Measurements from ENCODE around the gene SAXO1. TPM values are rescaled to one million over a fixed set of nuclear protein-coding genes. Genes with fewer than 3 reads are reported as not detected.

The SAXO1 gene
- polyA plus RNA-seq, 1 donor from 2014 or later = not detected

- no peak overlapping the region for H2AFZ ChIP-seq (ENCODE audit: low read depth, low read length)
- H3K9me3 ChIP-seq (ENCODE audit: low read length) = peaks cover under 1% of the 10 kb centered on the region
- no peaks in the 10 kb centered on the region for H3F3A ChIP-seq (ENCODE audit: insufficient read depth, low read length, poor library complexity, severe bottlenecking)
- no peaks in the 10 kb centered on the region for H4K20me1 ChIP-seq (ENCODE audit: insufficient read depth)
- no peak for TF ChIP-seq TAF1 (IDR thresholded peaks at IDR 0.05; ENCODE audit: low read depth)
- TF ChIP-seq, protein P1, sequence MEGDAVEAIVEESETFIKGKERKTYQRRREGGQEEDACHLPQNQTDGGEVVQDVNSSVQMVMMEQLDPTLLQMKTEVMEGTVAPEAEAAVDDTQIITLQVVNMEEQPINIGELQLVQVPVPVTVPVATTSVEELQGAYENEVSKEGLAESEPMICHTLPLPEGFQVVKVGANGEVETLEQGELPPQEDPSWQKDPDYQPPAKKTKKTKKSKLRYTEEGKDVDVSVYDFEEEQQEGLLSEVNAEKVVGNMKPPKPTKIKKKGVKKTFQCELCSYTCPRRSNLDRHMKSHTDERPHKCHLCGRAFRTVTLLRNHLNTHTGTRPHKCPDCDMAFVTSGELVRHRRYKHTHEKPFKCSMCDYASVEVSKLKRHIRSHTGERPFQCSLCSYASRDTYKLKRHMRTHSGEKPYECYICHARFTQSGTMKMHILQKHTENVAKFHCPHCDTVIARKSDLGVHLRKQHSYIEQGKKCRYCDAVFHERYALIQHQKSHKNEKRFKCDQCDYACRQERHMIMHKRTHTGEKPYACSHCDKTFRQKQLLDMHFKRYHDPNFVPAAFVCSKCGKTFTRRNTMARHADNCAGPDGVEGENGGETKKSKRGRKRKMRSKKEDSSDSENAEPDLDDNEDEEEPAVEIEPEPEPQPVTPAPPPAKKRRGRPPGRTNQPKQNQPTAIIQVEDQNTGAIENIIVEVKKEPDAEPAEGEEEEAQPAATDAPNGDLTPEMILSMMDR (IDR thresholded peaks at IDR 0.05; ENCODE audit: poor library complexity, severe bottlenecking) = no peak
- no peak for TF ChIP-seq EZH2 (IDR thresholded peaks at IDR 0.05; ENCODE audit: borderline replicate concordance, insufficient read depth, low read length, poor library complexity, severe bottlenecking)
- no peak for TF ChIP-seq SMC3 (conservative IDR thresholded peaks at IDR 0.05; ENCODE audit: poor library complexity)
- TF ChIP-seq, protein P2, sequence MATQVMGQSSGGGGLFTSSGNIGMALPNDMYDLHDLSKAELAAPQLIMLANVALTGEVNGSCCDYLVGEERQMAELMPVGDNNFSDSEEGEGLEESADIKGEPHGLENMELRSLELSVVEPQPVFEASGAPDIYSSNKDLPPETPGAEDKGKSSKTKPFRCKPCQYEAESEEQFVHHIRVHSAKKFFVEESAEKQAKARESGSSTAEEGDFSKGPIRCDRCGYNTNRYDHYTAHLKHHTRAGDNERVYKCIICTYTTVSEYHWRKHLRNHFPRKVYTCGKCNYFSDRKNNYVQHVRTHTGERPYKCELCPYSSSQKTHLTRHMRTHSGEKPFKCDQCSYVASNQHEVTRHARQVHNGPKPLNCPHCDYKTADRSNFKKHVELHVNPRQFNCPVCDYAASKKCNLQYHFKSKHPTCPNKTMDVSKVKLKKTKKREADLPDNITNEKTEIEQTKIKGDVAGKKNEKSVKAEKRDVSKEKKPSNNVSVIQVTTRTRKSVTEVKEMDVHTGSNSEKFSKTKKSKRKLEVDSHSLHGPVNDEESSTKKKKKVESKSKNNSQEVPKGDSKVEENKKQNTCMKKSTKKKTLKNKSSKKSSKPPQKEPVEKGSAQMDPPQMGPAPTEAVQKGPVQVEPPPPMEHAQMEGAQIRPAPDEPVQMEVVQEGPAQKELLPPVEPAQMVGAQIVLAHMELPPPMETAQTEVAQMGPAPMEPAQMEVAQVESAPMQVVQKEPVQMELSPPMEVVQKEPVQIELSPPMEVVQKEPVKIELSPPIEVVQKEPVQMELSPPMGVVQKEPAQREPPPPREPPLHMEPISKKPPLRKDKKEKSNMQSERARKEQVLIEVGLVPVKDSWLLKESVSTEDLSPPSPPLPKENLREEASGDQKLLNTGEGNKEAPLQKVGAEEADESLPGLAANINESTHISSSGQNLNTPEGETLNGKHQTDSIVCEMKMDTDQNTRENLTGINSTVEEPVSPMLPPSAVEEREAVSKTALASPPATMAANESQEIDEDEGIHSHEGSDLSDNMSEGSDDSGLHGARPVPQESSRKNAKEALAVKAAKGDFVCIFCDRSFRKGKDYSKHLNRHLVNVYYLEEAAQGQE (IDR thresholded peaks at IDR 0.05; ENCODE audit: borderline replicate concordance) = no peak
- no peak for TF ChIP-seq MXI1 (conservative IDR thresholded peaks at IDR 0.05; ENCODE audit: poor library complexity, severe bottlenecking)
- no peak for TF ChIP-seq EP300 (conservative IDR thresholded peaks at IDR 0.05; ENCODE audit: poor library complexity, severe bottlenecking)
- TF ChIP-seq POLR2AphosphoS5 (IDR thresholded peaks at IDR 0.05) = no peak
- TF ChIP-seq RAD21 (conservative IDR thresholded peaks at IDR 0.05) = no peak
- H3K79me2 ChIP-seq (replicated peaks; ENCODE audit: insufficient read depth, low read length) = no peaks in the 10 kb centered on the region
- H3K4me3 ChIP-seq (ENCODE audit: low read length) = no peak overlapping the region
- H3K27ac ChIP-seq (ENCODE audit: low read length) = no peak overlapping the region
- H3K27me3 ChIP-seq (ENCODE audit: insufficient read depth, low read depth, low read length) = no peaks in the 10 kb centered on the region
- H3K4me2 ChIP-seq (ENCODE audit: low read length) = no peak overlapping the region
- no peaks in the 10 kb centered on the region for H3K36me3 ChIP-seq (ENCODE audit: insufficient read depth, low read length)
- no peak overlapping the region for H3K9ac ChIP-seq (ENCODE audit: low read length)
- no peaks in the 10 kb centered on the region for H3K9me2 ChIP-seq (ENCODE audit: insufficient read depth, low read length)
Measured at GRCh38 chr9:18888290-18888689, 144.7 kb downstream of the SAXO1 start.

- Histone ChIP-seq H3K9me2 (ENCODE audit: insufficient read depth, low read length) (no peaks in the 10 kb centered on the region), H3K4me2 (ENCODE audit: low read length) (no peak overlapping the region), H3K4me3 (ENCODE audit: low read length) (no peak overlapping the region), H3K79me2 (replicated peaks; ENCODE audit: insufficient read depth, low read length) (no peaks in the 10 kb centered on the region), H3K9ac (ENCODE audit: low read length) (no peak overlapping the region), H2AFZ (ENCODE audit: low read depth, low read length) (no peak overlapping the region), H4K20me1 (ENCODE audit: insufficient read depth) (no peaks in the 10 kb centered on the region), H3F3A (ENCODE audit: insufficient read depth, low read length, poor library complexity, severe bottlenecking) (no peaks in the 10 kb centered on the region), H3K36me3 (ENCODE audit: insufficient read depth, low read length) (no peaks in the 10 kb centered on the region), H3K27me3 (ENCODE audit: insufficient read depth, low read depth, low read length) (no peaks in the 10 kb centered on the region), H3K27ac (ENCODE audit: low read length) (no peak overlapping the region), H3K9me3 (ENCODE audit: low read length) (peaks cover 5% of the 10 kb centered on the region)
- TF ChIP-seq, protein P2 (IDR thresholded peaks at IDR 0.05; ENCODE audit: borderline replicate concordance) = no peak
Measured at GRCh38 chr9:18887546-18887945, 145.5 kb downstream of the SAXO1 start.

Measured in neural cell (in vitro differentiated cells).